ENCODE data around the gene EBP.

DNA sequence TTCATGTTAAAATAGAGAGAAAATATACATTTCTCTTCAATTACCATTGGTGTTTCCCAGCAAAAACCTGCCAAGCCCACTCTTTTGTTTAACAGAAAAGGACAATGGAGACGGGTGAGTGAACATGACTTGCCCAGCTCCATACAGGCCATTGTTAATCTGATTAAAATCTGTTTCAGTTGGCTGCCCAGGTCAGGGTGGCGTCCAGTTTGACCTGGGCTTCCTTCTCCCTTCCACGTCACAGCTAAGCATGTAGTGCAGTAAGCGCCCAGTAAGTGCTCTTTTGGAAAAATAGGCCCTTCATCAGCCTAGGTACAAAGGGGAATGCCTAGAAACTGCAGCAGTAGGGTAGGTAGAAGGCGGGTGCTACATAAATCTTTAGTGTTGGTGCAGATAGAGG lies 14.4 kb upstream of the EBP start:
- no peak for TF ChIP-seq CTCF (IDR thresholded peaks at IDR 0.05; ENCODE audit: extremely low read depth in 1 of 2, insufficient read depth in 1 of 2, low read depth in 1 of 2, low read length in 2 of 2)
- no peak for TF ChIP-seq MYC (IDR thresholded peaks at IDR 0.05; ENCODE audit: low read depth, low read length)
- no peak for TF ChIP-seq EZH2 (IDR thresholded peaks at IDR 0.05; ENCODE audit: borderline replicate concordance, low read depth, low read length, severe bottlenecking)
- TF ChIP-seq JUN (IDR thresholded peaks at IDR 0.05; ENCODE audit: borderline replicate concordance, insufficient read depth, insufficient read length, low read depth), result no peak
